ENCODE results near the gene CEBPE.

Gene CEBPE

GRCh38 chr14:23070262-23071129 is 48.6 kb downstream of the CEBPE start:
- H3K4me3 ChIP-seq = peak overlapping the region; percentile 89
- no peak for TF ChIP-seq Cebpa-rat (IDR thresholded peaks at IDR 0.05)
- H3K36me3 ChIP-seq = peaks cover 75% of the 10 kb centered on the region

GRCh38 chr14:23069413-23069806 is 49.6 kb downstream of the CEBPE start:
- Histone ChIP-seq H3K36me3 (peaks cover 75% of the 10 kb centered on the region), H4K20me1 (peaks cover 71% of the 10 kb centered on the region), H3K9ac (peak overlapping the region; percentile 29; the same call in 1 of the 2 replicates), H3K4me2 (peak overlapping the region; percentile 95), H3K9me3 (no peaks in the 10 kb centered on the region), H3K27me3 (no peaks in the 10 kb centered on the region), H3K4me3 (0 out of 2 replicates have a peak overlapping the region, but pooled peaks have one; percentile 5), H3K4me1 (peaks cover 41% of the 10 kb centered on the region), H3K27ac (no peak overlapping the region)
- no peak for TF ChIP-seq Cebpa-rat (IDR thresholded peaks at IDR 0.05)

More at GRCh38 chr14:23070262-23071129, 48.6 kb downstream of the CEBPE start:
- Histone ChIP-seq H3K9ac (peak overlapping the region; percentile 97), H3K27ac (peak overlapping the region; percentile 94), H3K4me1 (peaks cover 41% of the 10 kb centered on the region), H3K4me2 (peak overlapping the region; percentile 95), H4K20me1 (peaks cover 61% of the 10 kb centered on the region), H3K9me3 (no peaks in the 10 kb centered on the region), H3K27me3 (no peaks in the 10 kb centered on the region)

GRCh38 chr14:23068789-23069412 is 50.2 kb downstream of the CEBPE start:
- peak overlapping the region; percentile 95 for H3K4me2 ChIP-seq
- H3K4me1 ChIP-seq = peaks cover 41% of the 10 kb centered on the region
- H3K27ac ChIP-seq = no peak overlapping the region
- peaks cover 75% of the 10 kb centered on the region for H3K36me3 ChIP-seq
- H3K4me3 ChIP-seq = no peak overlapping the region
- peaks cover 77% of the 10 kb centered on the region for H4K20me1 ChIP-seq
- TF ChIP-seq Cebpa-rat (IDR thresholded peaks at IDR 0.05) = no peak
- H3K9ac ChIP-seq = 0 out of 2 replicates have a peak overlapping the region, but pooled peaks have one; percentile 22
- H3K9me3 ChIP-seq = no peaks in the 10 kb centered on the region
- H3K27me3 ChIP-seq = no peaks in the 10 kb centered on the region

GRCh38 chr14:23067847-23068788 is 50.9 kb downstream of the CEBPE start:
- Histone ChIP-seq H3K27me3 (no peaks in the 10 kb centered on the region), H4K20me1 (peaks cover 84% of the 10 kb centered on the region), H3K4me1 (peaks cover 41% of the 10 kb centered on the region), H3K36me3 (peaks cover 75% of the 10 kb centered on the region), H3K4me3 (no peak overlapping the region), H3K27ac (no peak overlapping the region), H3K9ac (no peak overlapping the region), H3K4me2 (peak overlapping the region; percentile 95), H3K9me3 (no peaks in the 10 kb centered on the region)
- TF ChIP-seq Cebpa-rat (IDR thresholded peaks at IDR 0.05) = no peak
